H1 (cell line): Measurements from ENCODE around the gene WDFY3. TPM values are rescaled to one million over a fixed set of nuclear protein-coding genes. Genes with fewer than 3 reads are reported as not detected.

Source experiments
- BCL11A ChIP-seq, 2 experiments: IDR thresholded peaks; one replicate each; pipeline ENCODE4 v1.6.1; 2011; ENCODE audit warnings: low read depth in 2 of 2, low read length in 2 of 2, mild to moderate bottlenecking in 2 of 2
- EGR1 ChIP-seq: IDR thresholded peaks from 2 replicates; pipeline ENCODE4 v1.6.1; 2011; ENCODE audit warnings: low read depth, low read length, borderline replicate concordance
- SIRT6 ChIP-seq: IDR thresholded peaks from one replicate; pipeline ENCODE4 v1.7.1; 2012; ENCODE audit warnings: low read length, inconsistent platforms
- polyA plus RNA-seq, 7 experiments: library from polyadenylated mRNA; depleted of rRNA in 3 of 7; stranded (reverse) in 5 of 7; unstranded in 2 of 7; fragments of >200 nt in 5 of 7; fragments of 200-250 nt in 2 of 7; gene quantifications; 1 replicate in 5 of 7; 2 replicates in 1 of 7; 4 replicates in 1 of 7; pipeline versions ENCODE4 v1.2.1 to v1.2.3, GENCODE V29; 2011 to 2013; ENCODE audit warnings: missing spikeins in 2 of 7, mixed read lengths in 2 of 7
- total RNA-seq: library from RNA; stranded (reverse); fragmentation: NEBNext Ultra II Directional; extraction: Animal tissue kit (Norgen Biotek cat#: 25700); gene quantifications from 2 replicates; pipeline ENCODE4 v1.2.1, GENCODE V29; 2021
- TF ChIP-seq, protein P1 (sequence below): fragments of 300-600 bp; sonication (generic); IDR thresholded peaks from 2 replicates; pipeline ENCODE4 v1.7.1; 2012; ENCODE audit warnings: low read length, moderate library complexity, mild to moderate bottlenecking, inconsistent platforms; ENCODE audit not compliant: insufficient replicate concordance

The WDFY3 gene
- total and polyA plus RNA-seq, 2 of the 8 experiments (the other 6 are each of a cell fraction or from before 2014, with no cell fraction given): 25.6 to 62.4 TPM

DNA sequence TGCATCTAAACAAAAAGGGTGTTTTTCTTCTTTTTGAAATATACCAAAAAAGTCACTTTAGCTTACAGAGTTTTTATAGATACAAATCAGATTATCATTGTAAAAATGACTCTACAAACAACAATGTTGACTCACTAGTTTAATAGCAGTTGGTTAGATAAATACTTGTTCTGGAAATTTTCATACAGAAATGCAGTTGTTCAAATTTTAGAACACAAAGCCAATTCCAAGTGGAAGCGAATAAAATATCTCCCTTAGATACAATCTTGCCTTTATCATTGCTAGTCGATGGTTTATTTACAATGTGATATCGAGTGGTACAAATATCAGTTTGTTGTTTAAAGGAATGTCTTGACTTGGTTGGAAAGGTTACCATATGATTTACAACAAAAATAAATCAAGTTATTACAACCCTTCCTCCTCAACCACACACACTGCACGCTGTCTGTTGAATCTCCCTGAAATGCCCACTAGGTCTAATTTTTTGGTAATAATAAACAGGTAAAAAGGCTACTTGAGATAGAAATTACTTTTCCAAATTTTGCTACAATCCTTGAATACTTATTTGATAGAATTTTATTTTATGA is 268.8 kb downstream of the WDFY3 start (continued):
- TF ChIP-seq, protein P1, sequence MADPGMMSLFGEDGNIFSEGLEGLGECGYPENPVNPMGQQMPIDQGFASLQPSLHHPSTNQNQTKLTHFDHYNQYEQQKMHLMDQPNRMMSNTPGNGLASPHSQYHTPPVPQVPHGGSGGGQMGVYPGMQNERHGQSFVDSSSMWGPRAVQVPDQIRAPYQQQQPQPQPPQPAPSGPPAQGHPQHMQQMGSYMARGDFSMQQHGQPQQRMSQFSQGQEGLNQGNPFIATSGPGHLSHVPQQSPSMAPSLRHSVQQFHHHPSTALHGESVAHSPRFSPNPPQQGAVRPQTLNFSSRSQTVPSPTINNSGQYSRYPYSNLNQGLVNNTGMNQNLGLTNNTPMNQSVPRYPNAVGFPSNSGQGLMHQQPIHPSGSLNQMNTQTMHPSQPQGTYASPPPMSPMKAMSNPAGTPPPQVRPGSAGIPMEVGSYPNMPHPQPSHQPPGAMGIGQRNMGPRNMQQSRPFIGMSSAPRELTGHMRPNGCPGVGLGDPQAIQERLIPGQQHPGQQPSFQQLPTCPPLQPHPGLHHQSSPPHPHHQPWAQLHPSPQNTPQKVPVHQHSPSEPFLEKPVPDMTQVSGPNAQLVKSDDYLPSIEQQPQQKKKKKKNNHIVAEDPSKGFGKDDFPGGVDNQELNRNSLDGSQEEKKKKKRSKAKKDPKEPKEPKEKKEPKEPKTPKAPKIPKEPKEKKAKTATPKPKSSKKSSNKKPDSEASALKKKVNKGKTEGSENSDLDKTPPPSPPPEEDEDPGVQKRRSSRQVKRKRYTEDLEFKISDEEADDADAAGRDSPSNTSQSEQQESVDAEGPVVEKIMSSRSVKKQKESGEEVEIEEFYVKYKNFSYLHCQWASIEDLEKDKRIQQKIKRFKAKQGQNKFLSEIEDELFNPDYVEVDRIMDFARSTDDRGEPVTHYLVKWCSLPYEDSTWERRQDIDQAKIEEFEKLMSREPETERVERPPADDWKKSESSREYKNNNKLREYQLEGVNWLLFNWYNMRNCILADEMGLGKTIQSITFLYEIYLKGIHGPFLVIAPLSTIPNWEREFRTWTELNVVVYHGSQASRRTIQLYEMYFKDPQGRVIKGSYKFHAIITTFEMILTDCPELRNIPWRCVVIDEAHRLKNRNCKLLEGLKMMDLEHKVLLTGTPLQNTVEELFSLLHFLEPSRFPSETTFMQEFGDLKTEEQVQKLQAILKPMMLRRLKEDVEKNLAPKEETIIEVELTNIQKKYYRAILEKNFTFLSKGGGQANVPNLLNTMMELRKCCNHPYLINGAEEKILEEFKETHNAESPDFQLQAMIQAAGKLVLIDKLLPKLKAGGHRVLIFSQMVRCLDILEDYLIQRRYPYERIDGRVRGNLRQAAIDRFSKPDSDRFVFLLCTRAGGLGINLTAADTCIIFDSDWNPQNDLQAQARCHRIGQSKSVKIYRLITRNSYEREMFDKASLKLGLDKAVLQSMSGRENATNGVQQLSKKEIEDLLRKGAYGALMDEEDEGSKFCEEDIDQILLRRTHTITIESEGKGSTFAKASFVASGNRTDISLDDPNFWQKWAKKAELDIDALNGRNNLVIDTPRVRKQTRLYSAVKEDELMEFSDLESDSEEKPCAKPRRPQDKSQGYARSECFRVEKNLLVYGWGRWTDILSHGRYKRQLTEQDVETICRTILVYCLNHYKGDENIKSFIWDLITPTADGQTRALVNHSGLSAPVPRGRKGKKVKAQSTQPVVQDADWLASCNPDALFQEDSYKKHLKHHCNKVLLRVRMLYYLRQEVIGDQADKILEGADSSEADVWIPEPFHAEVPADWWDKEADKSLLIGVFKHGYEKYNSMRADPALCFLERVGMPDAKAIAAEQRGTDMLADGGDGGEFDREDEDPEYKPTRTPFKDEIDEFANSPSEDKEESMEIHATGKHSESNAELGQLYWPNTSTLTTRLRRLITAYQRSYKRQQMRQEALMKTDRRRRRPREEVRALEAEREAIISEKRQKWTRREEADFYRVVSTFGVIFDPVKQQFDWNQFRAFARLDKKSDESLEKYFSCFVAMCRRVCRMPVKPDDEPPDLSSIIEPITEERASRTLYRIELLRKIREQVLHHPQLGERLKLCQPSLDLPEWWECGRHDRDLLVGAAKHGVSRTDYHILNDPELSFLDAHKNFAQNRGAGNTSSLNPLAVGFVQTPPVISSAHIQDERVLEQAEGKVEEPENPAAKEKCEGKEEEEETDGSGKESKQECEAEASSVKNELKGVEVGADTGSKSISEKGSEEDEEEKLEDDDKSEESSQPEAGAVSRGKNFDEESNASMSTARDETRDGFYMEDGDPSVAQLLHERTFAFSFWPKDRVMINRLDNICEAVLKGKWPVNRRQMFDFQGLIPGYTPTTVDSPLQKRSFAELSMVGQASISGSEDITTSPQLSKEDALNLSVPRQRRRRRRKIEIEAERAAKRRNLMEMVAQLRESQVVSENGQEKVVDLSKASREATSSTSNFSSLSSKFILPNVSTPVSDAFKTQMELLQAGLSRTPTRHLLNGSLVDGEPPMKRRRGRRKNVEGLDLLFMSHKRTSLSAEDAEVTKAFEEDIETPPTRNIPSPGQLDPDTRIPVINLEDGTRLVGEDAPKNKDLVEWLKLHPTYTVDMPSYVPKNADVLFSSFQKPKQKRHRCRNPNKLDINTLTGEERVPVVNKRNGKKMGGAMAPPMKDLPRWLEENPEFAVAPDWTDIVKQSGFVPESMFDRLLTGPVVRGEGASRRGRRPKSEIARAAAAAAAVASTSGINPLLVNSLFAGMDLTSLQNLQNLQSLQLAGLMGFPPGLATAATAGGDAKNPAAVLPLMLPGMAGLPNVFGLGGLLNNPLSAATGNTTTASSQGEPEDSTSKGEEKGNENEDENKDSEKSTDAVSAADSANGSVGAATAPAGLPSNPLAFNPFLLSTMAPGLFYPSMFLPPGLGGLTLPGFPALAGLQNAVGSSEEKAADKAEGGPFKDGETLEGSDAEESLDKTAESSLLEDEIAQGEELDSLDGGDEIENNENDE: no peak
- TF ChIP-seq SIRT6 (no peak), BCL11A (IDR thresholded peaks at IDR 0.05; ENCODE audit: low read depth in 2 of 2, low read length in 2 of 2) (no peak), EGR1 (no peak)
